ENCODE results near the gene APOL3.
A peak's percentile ranks its signal among the peaks of the same experiment; 100 is the strongest.
"Not testable (repeated sequence)": the region's sequence is repeated elsewhere in the genome, so short reads cannot be mapped to it uniquely, and the experiment has no call there.

The APOL3 gene, protein sequence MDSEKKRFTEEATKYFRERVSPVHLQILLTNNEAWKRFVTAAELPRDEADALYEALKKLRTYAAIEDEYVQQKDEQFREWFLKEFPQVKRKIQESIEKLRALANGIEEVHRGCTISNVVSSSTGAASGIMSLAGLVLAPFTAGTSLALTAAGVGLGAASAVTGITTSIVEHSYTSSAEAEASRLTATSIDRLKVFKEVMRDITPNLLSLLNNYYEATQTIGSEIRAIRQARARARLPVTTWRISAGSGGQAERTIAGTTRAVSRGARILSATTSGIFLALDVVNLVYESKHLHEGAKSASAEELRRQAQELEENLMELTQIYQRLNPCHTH

DNA sequence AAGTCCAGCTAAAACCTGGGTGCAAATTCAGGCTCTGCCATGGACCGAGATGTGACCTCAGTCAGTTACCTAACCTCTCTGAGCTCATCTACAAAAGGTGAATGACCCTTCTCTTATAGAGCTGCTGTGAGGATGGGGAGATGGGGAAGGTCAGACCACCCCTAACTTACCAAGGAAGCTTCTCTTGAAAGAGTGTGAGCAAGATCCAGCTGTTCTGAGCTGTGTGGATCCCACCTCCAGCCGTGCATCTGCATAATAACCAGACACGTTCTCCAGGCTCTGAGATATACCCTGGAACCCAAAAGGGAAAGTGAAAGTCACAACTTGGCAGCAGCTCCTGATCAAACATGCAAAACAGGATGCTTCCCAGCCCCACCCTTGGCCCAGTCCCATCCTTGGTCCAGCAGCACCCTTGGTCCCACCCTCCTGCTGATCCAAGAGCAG, at the start of gene APOL3:
APOL3 (minus strand) TSS at position 257 of the 444 bp plus-strand sequence. CDS start 11,700 bp downstream, outside the sequence.
- peak; percentile 43 for DNase-seq

DNA sequence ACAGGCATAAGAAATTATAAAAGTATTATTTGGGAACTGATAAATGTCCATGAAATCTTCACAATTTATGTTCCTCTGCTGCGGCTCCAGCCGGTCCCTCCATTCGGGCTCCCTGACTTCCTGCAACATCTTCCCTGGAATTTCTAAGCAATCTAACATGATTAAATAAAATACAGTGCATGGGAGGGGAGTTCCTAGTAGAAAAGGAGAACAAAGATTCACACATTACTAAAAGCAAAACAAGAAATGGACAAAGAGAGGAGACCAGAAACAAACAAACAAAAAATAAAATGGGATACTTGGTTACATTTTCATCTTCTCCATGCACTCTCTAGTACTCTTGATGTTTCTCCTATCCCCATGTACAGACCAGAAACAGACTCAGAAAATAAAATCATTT, 49.7 kb upstream of the APOL3 start:
- DNase-seq, result no peak

DNA sequence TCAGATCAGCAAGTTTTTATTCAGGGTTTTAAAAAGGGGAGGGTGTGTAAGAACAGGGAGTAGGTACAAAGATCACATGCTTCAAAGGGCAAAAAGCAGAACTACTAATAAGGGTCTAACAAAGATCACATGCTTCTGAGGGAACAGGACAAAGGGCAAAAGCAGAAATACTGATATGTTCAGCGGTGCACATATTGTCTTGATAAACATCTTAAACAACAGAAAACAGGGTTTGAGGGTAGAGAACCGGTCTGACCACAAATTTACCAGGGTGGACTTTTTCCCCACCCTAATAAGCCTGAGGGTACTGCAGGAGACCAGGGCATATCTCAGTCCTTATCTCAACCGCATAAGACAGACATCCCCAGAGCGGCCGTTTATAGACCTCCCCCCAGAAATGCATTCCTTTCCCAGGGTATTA, 48.9 kb upstream of the APOL3 start:
- DNase-seq, result not testable (repeated sequence)

DNA sequence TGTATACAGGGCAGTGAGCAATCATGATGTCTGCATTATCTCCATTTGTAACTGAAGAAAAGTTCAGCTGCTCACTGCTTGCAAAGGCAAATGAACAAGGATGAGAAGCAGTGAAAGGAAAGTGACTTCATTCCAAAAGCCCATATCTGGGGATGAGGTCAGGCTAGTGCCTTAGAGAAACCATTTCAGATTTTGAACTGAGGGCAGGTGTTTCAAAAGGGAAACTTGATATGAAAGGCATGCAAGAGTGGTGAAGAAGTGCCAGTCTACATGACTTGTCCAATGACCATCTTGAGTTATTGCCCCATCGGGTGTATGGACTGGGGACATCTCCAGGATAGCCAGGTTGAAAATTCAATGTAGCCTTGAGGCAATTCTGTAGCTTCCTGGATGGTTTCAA, 48.4 kb upstream of the APOL3 start:
- DNase-seq, result no peak

DNA sequence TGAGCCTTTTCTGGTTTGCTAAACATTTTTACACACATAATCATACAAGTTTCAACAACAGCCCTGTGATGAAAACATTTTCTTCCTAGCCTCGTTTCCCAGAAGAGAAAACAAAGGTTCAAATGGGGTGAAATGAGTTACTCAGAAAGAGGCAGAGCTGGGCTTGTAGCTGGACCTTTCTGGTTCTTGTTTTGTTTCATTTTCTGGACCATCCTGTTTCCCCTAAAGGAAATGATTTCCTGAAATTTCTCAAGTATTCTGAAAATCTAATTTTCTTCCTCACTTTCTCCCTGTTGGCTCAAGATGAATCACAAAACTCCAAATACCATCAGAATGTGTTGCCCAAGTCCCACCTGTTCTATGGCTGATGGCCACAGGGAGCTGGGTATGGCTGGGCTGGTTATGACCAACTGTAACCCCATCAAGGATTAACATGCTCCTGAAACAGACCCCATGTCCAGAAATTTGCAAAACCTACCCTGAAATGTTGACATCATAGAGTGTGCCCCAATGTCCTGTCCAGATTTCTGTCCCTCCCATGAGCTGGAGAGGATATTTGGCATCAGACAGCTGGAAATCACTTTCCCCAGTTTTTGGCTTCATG, 47.7 kb upstream of the APOL3 start:
- no peak for DNase-seq

DNA sequence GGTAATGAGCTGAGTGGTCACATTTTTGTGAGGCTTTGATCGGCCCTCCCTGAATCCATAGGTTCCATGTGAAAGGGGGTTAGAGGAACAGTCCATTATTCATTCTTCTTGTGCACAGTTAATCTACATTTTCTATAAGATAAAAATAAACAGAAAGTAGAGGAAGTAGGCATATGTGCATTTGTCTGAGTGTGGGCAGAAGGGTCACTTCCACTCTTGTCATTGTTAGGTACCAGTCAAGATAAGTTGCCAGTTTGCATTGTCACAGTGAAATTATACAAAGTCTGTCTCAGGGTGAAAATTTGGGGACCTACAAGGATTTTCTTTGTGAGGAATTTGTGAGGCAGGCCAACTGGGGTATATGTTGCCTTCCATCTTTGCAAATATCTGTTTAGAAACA, 45.7 kb upstream of the APOL3 start:
- no peak for DNase-seq

DNA sequence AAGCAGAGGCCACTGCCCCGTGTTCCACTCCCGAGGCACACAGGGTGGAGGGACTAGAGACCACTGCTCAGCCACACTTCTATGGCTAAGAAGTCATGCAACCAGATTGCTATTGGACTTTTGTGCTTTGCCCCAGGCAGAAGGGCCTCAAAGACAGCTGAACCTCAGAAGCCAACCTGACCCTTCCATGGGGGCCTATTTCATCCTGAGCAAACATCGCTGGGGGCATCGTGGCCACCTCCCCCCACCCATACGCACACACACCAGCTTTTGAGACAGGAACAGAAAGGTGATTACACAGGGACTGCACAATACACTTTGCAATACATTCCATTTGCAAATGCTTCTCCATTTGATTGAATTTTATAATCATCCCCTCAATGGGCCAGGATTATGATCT, 45.0 kb upstream of the APOL3 start:
- not testable (repeated sequence) for DNase-seq

DNA sequence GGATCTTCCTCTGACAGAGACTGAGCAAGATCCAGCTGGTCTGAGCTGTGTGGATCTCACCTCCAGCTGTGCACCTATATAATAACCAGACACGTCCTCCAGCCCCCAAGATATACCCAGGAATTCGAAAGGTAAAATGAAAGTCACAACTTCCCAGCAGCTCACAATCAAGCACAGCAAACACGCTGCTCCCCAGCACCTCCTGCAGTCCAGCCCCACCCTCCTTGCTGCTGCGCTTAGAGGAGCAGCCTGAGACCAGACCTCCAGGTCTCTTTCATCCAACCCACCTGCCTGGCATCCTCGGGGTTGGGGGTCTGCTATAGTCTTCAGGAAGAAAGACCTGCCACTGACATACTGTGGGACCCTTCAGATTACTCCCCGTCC, 44.1 kb upstream of the APOL3 start:
- no peak for DNase-seq

DNA sequence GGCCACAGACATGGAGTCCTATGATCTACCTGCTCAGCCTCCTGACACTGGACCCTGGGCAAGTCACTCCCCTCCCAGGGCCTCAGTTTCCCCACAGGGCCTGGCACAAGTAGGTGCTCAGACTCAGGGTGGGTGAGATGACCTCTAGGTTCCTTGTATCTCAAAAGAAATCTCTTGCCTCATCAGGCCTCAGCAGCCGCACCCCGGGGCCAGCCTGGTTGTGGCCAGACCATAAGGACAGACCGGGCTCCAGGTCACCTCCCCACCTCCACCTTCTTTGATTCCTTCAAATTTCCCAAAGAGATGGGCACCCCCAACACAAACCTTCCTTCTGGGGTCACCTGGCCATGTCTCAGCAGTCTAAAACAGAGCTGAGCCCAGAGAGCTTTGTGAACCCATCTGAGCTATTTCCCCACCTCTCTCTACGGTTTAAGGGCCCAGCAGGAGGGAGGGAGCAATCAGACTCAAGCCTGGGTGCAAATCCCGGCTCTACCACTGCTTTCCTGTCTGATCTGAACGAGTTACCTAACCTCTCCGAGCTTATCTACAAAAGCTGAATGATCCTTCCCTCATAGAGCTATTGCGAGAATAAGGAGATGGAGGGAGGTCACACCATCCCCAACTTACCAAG, 43.6 kb upstream of the APOL3 start:
- no peak for DNase-seq

DNA sequence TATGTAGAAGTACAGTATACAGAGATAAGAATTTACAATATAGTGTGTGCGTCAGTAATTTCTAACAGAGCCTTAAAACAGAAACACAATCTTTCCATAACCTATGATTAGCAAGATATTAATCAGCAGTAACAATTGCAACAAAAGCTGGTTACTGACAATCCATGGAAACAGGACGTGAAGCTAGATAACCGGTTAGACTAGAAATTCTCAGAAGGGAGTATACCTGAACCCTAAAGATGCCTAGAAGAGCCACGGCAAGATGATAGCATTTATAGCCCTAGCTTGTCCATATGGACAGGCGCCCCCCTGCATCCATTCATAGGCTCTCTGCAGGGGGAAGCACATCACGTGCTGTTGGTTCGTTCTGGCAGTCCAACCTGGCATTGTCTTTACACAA, 42.9 kb upstream of the APOL3 start:
- not testable (repeated sequence) for DNase-seq

DNA sequence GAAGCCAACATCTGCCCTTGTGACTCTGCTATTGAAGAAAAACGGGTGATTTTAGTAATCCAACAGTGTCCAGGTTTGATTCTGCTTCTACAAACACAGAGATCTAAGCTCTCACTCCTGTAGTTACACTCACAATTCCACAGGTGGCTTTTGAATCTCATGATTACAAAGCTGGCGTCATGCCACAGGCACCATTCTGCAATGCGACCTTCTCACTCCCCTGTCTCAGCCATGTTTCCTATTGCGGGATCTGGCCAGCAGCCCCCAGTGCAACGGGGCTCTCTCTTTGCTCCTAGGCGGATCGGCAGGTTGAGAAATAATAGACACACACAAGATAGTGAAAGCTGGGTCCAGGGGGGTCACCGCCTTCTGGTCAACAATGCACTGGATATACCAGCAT, 42.4 kb upstream of the APOL3 start:
- not testable (repeated sequence) for DNase-seq

DNA sequence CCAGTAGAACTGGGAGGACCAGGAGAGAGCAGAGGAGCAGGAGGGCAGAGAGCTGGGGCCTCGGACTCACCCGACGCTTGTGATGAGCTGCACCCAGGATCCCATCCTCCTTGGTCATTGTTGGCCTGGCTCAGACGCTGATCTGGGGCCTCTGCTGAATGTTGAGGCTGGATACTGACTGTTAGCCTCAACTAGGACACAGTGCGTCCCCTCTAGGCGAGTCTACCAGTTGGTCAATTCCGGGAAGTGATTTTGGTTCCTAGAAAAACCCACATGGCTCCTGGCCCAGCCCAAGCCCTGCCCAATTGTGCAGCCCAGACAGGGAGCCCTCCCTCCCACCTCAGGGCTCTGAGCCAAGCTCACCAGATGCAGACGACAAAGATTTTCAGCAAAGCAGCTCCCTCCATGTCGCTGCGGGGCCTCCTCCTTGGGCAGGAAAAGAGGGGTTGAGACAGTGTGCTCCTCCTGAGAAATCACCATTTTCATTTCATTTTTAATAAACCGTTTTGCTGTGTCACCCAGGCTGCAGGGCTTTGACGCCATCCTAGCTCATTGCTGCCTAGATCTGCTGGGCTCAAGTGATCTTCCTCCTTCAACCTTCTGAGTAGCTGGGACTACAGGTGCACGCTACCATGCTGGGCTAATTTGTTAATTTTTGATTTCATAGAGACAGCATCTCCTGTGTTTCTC, 41.2 kb upstream of the APOL3 start, which contains the start of gene APOL4:
APOL4 (minus strand) TSS at position 180 of the 690 bp plus-strand sequence; CDS start at position 105, 75 bp downstream.
- DNase-seq, result no peak

DNA sequence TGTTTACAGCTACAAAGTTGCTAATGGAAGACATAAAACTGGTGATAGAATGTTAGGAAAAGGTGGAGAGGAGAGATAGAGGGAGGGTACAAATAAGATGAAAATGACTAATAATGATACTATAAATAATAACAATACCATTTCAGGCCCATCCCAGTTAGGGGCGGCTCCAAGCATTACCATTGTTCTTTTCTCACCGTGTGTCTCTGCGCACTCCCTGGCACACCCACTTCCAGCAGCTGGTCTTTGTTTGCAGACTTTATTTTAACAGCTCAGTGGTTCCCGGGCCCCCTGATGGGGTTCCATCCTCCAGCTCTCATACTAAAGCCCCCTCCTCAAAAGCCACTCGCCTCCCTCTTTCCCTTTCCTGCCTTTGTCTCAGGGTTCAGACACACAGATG, 40.5 kb upstream of the APOL3 start:
- not testable (repeated sequence) for DNase-seq

DNA sequence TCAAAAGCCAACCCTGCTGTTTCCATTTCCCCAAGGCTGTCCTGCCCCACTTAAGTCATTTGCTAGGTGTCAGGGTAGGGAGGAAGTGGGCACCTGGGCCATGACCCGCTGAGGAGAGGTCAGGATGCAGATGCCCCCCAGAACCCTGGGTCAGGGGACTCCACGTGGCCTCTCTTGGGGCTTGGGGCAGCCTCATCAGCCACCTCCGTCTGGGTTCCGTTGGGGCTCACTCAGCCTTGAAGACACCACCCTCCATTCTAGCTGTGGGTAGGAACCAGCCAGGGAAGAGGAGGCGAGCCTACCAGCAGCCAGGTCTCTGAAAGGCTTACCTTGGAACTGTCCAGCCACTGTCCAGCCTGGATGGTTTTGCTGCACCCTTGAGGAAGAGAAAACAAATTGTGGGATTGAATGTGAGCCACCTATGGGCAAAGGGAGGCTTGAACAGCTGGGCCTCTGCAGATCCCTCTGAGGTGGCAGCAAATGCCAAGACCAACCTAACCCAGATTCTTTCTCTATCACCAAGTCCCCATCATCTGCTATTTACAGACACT, 38.5 kb upstream of the APOL3 start:
- DNase-seq, result no peak

DNA sequence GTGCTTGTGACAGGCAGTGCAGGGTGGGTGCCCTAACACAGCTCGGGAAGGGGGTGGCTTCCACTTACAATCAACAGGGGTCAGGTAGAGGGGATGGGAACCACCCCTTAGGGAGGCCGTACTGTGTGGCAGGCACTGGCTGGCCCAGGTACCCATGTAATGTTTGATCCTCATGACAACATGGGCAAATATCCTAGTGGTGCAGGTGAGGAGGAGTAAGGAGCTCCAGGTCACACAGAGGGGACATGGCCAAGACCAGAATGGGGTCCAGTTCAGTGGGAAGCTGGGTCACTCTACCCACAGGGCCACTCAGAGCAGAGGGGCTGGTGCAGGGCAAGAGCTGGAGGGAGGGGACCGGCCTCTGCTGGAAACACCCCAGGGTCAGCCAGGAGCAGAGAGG, 38.0 kb upstream of the APOL3 start:
- no peak for DNase-seq

DNA sequence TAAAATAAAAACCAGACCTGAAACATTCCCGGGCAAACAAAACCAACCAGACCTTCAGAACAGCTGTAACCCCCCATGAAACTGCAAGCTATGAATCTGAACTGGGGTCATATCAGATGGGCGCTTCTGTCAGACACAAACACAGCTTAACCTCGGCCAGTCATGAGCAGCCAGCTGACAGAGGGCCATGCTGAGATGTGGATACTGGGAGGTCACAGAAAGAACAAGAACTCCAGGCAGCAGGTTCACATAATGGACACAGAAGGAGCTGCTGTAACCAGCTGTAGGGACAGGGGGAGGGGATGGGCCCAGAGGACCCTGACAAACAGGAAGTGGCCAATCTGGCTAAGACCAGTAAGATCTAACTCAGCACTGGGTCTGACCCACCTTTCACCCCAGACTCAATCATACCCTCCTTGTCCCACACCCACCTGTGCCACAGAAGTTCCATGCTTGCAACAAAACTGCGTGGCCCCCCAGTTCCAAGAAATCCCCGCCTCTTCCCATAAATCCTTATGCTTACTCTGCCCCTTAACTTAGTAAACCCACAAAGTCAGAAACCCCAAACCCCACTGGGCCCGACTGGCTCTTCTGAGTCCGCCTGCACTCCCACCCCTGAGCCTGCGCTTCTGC, 37.1 kb upstream of the APOL3 start:
- DNase-seq, result no peak

DNA sequence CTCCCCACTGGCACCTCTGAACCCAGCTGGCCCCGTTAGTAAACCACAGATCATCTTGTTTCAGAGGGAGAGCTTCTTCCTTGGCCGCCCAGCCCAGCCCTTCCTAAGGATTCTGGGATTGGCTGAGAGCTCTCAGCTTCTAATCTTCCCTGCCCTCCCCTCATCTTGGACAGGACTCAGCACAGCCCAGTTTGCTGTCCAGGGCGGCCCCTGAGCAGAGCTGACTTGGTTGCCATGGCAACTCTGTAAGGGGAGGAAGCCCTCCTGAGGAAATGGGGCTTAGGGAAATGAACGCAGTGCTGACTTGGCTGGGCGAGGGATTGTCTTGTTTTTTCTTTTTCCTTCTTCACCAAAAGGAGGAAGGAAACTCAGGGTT, 36.5 kb upstream of the APOL3 start:
- no peak for DNase-seq

DNA sequence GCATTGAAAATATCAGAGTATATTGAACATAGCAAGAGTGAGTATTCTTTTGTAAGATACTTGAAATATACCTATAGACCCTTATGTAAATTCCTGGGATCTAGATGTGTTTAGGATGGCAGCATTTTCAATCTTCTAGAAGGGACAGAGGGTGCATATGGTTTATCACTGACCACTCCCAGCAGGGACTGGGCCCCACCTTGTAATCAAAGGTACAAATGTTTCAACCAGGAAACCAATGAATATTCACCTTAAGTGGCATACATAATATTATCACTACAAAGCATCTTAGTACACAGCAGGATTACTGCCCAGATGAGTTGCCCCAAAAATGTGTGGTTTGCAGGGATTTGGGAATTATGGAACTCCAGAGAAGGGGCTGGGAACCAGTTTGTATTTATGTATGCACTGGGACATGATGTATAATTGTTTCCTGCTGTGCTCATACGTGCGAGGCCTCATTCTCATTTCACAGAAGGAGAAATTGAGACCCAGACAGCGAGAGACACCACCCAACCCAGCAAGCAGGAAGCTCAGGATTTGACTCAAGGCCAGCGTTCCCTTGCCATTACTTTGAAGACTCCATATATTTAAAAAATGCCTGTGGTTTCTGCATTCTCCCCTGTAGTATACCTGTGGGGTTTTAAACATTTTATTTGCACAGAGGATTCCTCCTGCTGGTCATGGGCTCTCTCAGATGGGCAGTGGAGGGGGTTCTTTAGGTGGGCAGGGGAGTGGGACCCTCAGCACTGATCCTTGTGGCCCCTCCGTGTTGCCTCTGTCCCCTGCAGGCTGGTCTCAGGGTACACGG, 35.9 kb upstream of the APOL3 start:
- no peak for DNase-seq

DNA sequence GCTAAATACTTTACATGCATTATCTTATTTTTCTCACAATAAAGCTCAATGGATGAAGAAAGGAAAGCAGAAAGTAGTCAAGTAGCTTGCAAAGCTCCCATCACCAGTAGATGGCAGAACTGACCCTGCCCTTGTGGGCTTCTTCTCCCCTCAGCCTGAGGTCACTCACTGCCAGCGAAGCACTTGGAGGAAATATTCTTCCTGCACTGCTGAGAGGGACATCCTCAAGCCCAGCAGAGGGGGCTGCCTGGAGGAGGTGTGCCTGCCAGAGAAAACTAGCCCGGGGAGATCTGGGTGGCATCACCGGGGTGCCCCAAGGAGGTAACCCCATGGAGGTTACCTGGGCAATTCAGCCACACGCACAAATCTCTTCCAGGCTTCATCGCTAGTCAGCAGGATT, 34.4 kb upstream of the APOL3 start:
- peak; percentile 30 for DNase-seq

DNA sequence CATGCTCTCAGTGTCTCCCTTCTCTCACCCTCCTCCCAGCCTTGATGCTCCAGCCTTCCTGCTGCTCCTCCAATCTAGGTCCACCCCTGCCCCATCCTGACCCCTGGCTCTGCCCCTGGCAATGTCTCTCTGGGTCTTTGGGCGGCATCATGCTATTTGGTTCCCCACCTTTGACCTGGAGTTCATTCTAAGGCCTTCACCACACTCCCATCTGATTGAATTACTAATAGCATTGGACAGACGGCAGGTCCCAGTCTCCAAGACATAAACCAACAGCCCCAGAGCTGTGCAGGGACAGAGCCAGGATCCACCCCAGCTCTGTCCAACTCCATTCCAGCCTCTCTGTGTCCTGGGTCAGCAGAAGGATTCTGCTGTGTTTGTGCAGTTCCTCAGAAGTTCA, 33.8 kb upstream of the APOL3 start:
- no peak for DNase-seq

DNA sequence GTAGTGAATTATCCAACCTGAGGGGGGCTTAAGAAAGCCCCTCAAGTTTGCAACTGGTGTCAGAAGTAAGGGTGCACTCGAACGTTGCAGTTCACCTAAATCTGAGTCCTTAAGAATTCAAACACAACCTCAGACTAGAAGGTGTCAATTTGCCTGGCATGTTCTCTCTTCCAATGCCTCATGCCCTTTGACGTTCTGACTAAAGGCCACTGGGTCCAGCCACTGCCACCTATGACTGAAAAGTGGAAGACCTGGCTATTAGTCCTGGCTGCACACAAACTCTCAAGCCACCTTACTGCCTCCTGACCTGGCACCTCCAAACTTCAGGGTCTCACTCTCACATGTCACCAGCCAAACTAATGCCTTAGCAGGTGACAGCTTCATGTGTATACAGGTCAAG, 33.0 kb upstream of the APOL3 start:
- no peak for DNase-seq

DNA sequence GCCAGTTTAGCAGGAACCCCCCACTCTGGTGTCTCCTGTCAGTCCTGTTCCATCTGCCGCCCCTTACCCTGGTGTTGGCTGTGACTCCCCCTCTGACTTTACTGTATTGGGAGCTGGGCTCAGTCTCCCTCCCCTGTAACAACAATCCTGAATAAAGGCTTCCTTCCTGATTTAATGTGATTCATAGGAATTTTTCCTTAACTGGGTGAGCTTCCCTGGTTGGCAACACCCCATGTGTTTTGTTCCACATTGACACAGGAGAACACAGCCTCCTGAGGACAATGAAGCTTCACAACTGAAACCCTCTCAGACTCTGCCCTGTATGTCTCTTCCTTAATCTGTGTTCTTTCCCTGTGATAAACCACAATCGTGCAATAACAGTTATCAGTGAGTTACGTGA, 32.6 kb upstream of the APOL3 start:
- DNase-seq, result no peak

All from activated CD8-positive, alpha-beta memory T cell treated with anti-CD3 and anti-CD28 coated beads, Interleukin-2, amount 50 U/mL, for 4 hours (primary cell).